ENCODE data around the gene SCARB1.

SCARB1 gene

GRCh38 chr12:124732275-124733075 lies 131.2 kb downstream of the SCARB1 start:
- no peak for TF ChIP-seq CTCF (IDR thresholded peaks at IDR 0.05; ENCODE audit: low read depth, low read length, missing control alignments)
- H3K4me3 ChIP-seq (ENCODE audit: low read depth, low read length), result no peak overlapping the region
- no peak for DNase-seq (ENCODE audit: low read depth)

- H3K4me3 ChIP-seq (ENCODE audit: low read depth, low read length), result no peak overlapping the region
- TF ChIP-seq CTCF (IDR thresholded peaks at IDR 0.05; ENCODE audit: low read depth, low read length, missing control alignments), result no peak
- no peak for DNase-seq (ENCODE audit: low read depth)
Measured at GRCh38 chr12:124731869-124732268, 131.8 kb downstream of the SCARB1 start.

- no peak overlapping the region for H3K4me3 ChIP-seq (ENCODE audit: low read depth, low read length)
- DNase-seq (ENCODE audit: low read depth), result no peak
- no peak for TF ChIP-seq CTCF (IDR thresholded peaks at IDR 0.05; ENCODE audit: low read depth, low read length, missing control alignments)
Measured at GRCh38 chr12:124730455-124730932, 133.2 kb downstream of the SCARB1 start.

GRCh38 chr12:124727922-124728321 lies 135.7 kb downstream of the SCARB1 start:
- H3K4me3 ChIP-seq (ENCODE audit: low read depth, low read length), result no peak overlapping the region
- TF ChIP-seq CTCF (IDR thresholded peaks at IDR 0.05; ENCODE audit: low read depth, low read length, missing control alignments), result no peak
- DNase-seq (ENCODE audit: low read depth), result no peak

GRCh38 chr12:124727264-124727800 lies 136.3 kb downstream of the SCARB1 start:
- no peak for DNase-seq (ENCODE audit: low read depth)
- no peak overlapping the region for H3K4me3 ChIP-seq (ENCODE audit: low read depth, low read length)
- no peak for TF ChIP-seq CTCF (IDR thresholded peaks at IDR 0.05; ENCODE audit: low read depth, low read length, missing control alignments)
